Upper lobe of left lung (tissue), 6 donors: Measurements from ENCODE around the gene EZH2. TPM values are rescaled to one million over a fixed set of nuclear protein-coding genes. Genes with fewer than 3 reads are reported as not detected.

Experiments
- ATAC-seq, 2 donors: fragments of 200-7000 bp; cut with Tn5 transposase; one replicate each; pipeline ENCODE4 v1.9.1; 2022; ENCODE audit warnings: mild to moderate bottlenecking in 2 of 2, moderate library complexity in 2 of 2; ENCODE audit not compliant: low FRiP score in 2 of 2
- DNase-seq, 2 donors: peaks; one replicate each; pipeline ENCODE4 v3.0.0-alpha.2; 2019 to 2020
- H3K27ac ChIP-seq, 4 donors: fragments of 200-600 bp; sonication (generic); one replicate each; pipeline ENCODE4 v1.5.1; 2016 to 2019
- H3K27me3 ChIP-seq, 4 donors: fragments of 200-600 bp; sonication (generic); one replicate each; pipeline ENCODE4 v1.5.1; 2017 to 2019
- H3K36me3 ChIP-seq, 4 donors: fragments of 200-600 bp; sonication (generic); one replicate each; pipeline ENCODE4 v1.5.1; 2016 to 2019
- H3K4me1 ChIP-seq, 4 donors: fragments of 200-600 bp; sonication (generic); one replicate each; pipeline ENCODE4 v1.5.1; 2018 to 2019
- H3K4me3 ChIP-seq, 4 donors: fragments of 200-600 bp; sonication (generic); one replicate each; pipeline ENCODE4 v1.5.1; 2017 to 2019; ENCODE audit warnings: mild to moderate bottlenecking in 2 of 4, moderate library complexity in 1 of 4
- H3K9me3 ChIP-seq, 4 donors: fragments of 200-600 bp; sonication (generic); one replicate each; pipeline ENCODE4 v1.5.1; 2018 to 2019
- CTCF ChIP-seq, 6 experiments: fragments of 450-650 bp in 4 of 6; fragments of 200-600 bp in 2 of 6; sonication (generic) in 2 of 6; IDR thresholded peaks; one replicate each; pipeline ENCODE4 v1.5.1; 2016 to 2019; ENCODE audit warnings: antibody characterized with exemption in 6 of 6
- EP300 ChIP-seq, 4 donors: sonication (generic); formaldehyde crosslinking; IDR thresholded peaks; one replicate each; pipeline ENCODE4 v1.5.1; 2017; ENCODE audit warnings: antibody characterized with exemption in 4 of 4, control low read depth in 2 of 4
- POLR2A ChIP-seq, 4 donors: fragments of 450-650 bp; IDR thresholded peaks; one replicate each; pipeline ENCODE4 v1.5.1; 2016 to 2017; ENCODE audit warnings: antibody characterized with exemption in 4 of 4, mild to moderate bottlenecking in 2 of 4
- POLR2AphosphoS5 ChIP-seq, 2 donors: sonication (generic); formaldehyde crosslinking; IDR thresholded peaks; one replicate each; pipeline ENCODE4 v1.5.1; 2017; ENCODE audit warnings: antibody characterized with exemption in 2 of 2
- WGBS, 2 donors: methylation state at CpG; one replicate each; pipeline ENCODE4 v1.1.5; 2017 to 2018; 5-methylcytosine and 5-hydroxymethylcytosine counted together
- total RNA-seq, 6 donors: library from RNA; depleted of rRNA in 4 of 6; stranded (reverse); fragments of >200 nt in 4 of 6; gene quantifications; one replicate each; pipeline versions ENCODE4 v1.1.0 to v1.2.1, GENCODE V29; 2016 to 2021
- donor health status: DM: no; HTN: no; CAD: no; lungs with moderate emphysema.
- donor health status: DM: no; HTN: yes; CAD: no; lungs with severe emphysema.

EZH2 gene
- total RNA-seq, 6 donors from 2014 or later: 0.89 to 4.6 (median 3.1) TPM

GRCh38 chr7:148783801-148784527 is 100.1 kb downstream of the EZH2 start:
- no peak overlapping the region for H3K4me3 ChIP-seq
- H3K27me3 ChIP-seq: no peaks in the 10 kb centered on the region
- 88% methylated on average over 15 of the region's 15 CpGs for WGBS, 2 donors
- no peaks in the 10 kb centered on the region for H3K9me3 ChIP-seq
- TF ChIP-seq CTCF (IDR thresholded peaks at IDR 0.05): no peak
- no peak for TF ChIP-seq POLR2AphosphoS5 (IDR thresholded peaks at IDR 0.05)
- no peak for TF ChIP-seq EP300 (IDR thresholded peaks at IDR 0.05)
- TF ChIP-seq POLR2A (IDR thresholded peaks at IDR 0.05): no peak
- peaks cover 0 to 9% (median 3%) of the 10 kb centered on the region in 4 donors for H3K4me1 ChIP-seq
- no peak overlapping the region for H3K27ac ChIP-seq
- ATAC-seq: no peak
- DNase-seq: no peak
- peaks cover 7 to 90% (median 50%) of the 10 kb centered on the region in 4 donors for H3K36me3 ChIP-seq

DNA sequence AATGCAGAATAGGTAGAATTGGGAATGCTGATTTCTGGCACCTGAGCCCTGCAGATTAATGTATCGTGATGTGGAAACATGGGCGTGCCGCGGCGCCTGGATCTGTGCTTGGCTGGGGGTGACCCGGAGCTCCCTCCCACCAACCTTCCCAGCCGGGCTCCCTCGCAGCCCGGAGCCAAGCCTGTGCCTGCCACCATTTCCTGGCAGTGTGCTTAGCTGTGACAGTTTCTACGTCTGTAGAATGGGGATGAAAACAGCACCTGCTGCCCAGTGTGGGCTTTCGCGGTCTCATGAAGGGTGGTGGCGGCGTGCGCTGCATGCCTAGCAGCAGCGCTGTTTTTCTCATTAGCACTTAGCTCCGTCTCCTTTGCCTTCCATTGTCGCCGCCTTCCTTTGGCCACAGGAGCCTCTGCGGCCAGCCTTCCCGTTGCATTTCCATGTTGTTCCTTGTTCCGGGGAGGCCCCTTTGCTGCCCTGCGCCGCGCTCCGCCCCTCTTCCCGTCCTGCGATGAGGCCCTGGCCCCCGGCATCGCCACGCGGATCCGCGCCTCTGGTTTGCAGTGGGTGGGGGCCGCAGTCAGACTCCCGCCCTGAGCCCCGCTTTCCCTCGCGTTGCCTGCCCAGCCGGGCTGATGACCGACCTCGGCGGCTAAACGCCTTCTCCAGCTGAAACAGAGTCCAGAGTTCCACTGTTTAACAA is 101.2 kb downstream of the EZH2 start:
- peak in 1 of 2 donors; percentile 83 for DNase-seq
- no peaks in the 10 kb centered on the region for H3K27me3 ChIP-seq
- WGBS, 2 donors: 90 to 93% methylated on average over 44 of the region's 44 CpGs
- no peaks in the 10 kb centered on the region for H3K9me3 ChIP-seq
- H3K4me3 ChIP-seq: no peak overlapping the region
- H3K36me3 ChIP-seq: peaks cover 3 to 88% (median 42%) of the 10 kb centered on the region in 4 donors
- no peak for TF ChIP-seq CTCF (IDR thresholded peaks at IDR 0.05)
- no peak for TF ChIP-seq POLR2AphosphoS5 (IDR thresholded peaks at IDR 0.05)
- no peak for TF ChIP-seq POLR2A (IDR thresholded peaks at IDR 0.05)
- no peak for TF ChIP-seq EP300 (IDR thresholded peaks at IDR 0.05)
- H3K27ac ChIP-seq: no peak overlapping the region
- H3K4me1 ChIP-seq: peaks cover 0 to 9% (median 3%) of the 10 kb centered on the region in 4 donors
- ATAC-seq: no peak

DNA sequence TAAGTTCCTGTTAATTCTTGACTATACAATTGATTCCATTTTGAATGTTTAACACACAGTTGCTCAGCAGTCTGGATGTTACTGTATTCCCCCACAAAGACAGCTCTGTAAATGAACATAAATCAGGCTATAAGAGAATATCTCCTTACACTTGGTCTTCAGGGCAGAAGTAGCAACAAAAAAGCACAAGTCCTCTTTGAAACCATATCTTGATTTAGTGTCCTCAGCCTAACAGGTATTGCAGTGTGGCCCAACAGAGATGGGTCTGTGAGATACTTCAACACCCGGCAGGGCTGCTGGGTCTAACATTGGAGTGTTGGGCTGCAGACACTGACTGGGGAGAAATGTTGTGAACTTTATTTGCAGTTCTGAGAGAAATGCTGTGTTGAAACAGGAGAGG is 109.6 kb downstream of the EZH2 start:
- ATAC-seq: no peak
- Histone ChIP-seq H3K27me3 (no peaks in the 10 kb centered on the region), H3K36me3 (peaks cover 5 to 73% (median 19%) of the 10 kb centered on the region in 4 donors), H3K27ac (no peak overlapping the region), H3K4me3 (no peak overlapping the region), H3K4me1 (no peaks in the 10 kb centered on the region), H3K9me3 (no peaks in the 10 kb centered on the region)
- DNase-seq: no peak
- TF ChIP-seq POLR2AphosphoS5 (IDR thresholded peaks at IDR 0.05): no peak
- no peak for TF ChIP-seq EP300 (IDR thresholded peaks at IDR 0.05)
- no peak for TF ChIP-seq POLR2A (IDR thresholded peaks at IDR 0.05)
- no peak for TF ChIP-seq CTCF (IDR thresholded peaks at IDR 0.05)
- WGBS, 2 donors: 90 to 100% methylated on average over 1 of the region's 1 CpG

DNA sequence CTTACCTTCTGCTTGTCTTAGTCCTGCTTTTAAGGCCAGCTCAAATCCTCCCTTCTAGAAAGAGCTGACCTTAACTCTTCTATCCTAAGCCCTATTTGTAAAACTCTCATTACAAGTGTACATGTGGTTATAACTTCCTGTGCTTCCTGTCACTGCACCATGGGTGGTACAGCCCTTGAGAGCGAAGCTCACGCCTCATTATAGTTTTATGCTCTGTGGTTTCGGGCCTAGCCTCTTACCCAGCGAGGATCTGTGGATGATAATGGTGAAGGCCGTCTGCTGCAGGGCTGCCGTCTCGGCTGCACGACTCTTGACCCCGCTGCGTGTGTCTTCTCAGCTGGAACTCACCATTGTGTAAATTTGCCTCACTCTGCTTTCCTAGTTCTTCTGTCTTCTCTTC is 110.8 kb downstream of the EZH2 start:
- DNase-seq (no peak), ATAC-seq (peak in 1 of 2 donors; percentile 35)
- H3K27ac ChIP-seq: no peak overlapping the region
- H3K9me3 ChIP-seq: no peaks in the 10 kb centered on the region
- no peak for TF ChIP-seq CTCF (IDR thresholded peaks at IDR 0.05)
- no peak for TF ChIP-seq POLR2AphosphoS5 (IDR thresholded peaks at IDR 0.05)
- no peak for TF ChIP-seq EP300 (IDR thresholded peaks at IDR 0.05)
- TF ChIP-seq POLR2A (IDR thresholded peaks at IDR 0.05): no peak
- H3K36me3 ChIP-seq: peaks cover 5 to 73% (median 20%) of the 10 kb centered on the region in 4 donors
- H3K4me1 ChIP-seq: no peaks in the 10 kb centered on the region
- 67 to 87% methylated on average over 10 of the region's 10 CpGs for WGBS, 2 donors
- no peak overlapping the region for H3K4me3 ChIP-seq
- no peaks in the 10 kb centered on the region for H3K27me3 ChIP-seq
